ENCODE results near the gene ST7L. TPM values are rescaled to one million over a fixed set of nuclear protein-coding genes. Genes with fewer than 3 reads are reported as not detected.

ST7L gene
- polyA plus RNA-seq, 3 donors, result 23.2 to 31.6 (median 28.9) TPM

DNA sequence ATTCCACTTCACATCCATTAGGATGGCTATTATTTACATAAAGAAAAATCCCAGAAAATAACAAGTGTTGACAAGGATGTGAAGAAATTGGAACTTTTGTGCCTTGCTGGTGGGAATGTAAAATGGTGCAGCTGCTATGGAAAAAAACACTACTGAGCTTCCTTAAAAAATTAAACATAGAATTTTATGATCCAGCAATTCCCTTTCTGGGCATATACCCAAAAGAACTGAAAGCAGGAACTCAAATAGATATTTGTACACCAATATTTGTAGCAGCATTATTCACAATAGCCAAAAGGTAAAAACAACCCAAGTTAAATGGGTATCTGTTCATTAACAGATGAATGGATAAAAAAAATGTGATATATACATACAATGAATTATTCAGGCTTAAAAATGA, 64.5 kb downstream of the ST7L start:
- DNase-seq, result no peak

DNA sequence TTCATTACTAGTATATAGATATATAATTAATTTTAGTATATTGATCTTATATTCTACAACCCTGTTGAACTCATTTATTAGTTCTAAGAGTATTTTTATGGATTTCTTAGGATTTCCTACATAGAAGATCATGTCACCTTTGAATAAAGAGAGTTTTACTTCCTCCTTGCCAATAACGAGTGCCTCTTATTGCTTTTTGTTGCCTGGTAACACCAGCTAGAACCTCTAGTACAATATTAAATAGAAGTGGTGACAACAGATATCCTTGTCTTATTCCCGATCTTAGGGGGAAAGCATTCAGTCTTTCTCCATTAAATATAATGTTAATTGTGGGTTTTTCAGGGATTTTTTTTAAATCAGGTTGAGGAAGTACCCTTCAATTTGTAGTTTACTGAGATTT, 69.4 kb downstream of the ST7L start:
- no peak for DNase-seq

DNA sequence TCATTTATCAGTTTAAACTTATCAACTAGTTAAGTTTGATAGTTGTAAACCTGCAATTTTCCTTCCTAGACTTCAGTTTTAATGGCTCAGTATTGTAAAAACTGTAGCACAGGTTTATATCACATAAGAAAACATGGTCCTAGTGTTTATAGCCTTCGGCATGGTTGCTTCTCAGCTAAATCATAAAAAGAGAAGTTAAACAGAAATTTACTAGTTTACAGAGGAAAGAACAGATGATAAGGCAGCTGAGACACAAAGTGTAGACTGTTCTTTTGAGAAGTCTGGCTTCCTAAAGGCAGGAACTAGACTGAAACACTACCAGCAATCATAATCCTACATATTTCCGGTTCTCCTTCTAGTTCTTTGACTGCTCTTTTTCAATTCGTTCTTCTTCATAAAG, 70.4 kb downstream of the ST7L start:
- no peak for DNase-seq

DNA sequence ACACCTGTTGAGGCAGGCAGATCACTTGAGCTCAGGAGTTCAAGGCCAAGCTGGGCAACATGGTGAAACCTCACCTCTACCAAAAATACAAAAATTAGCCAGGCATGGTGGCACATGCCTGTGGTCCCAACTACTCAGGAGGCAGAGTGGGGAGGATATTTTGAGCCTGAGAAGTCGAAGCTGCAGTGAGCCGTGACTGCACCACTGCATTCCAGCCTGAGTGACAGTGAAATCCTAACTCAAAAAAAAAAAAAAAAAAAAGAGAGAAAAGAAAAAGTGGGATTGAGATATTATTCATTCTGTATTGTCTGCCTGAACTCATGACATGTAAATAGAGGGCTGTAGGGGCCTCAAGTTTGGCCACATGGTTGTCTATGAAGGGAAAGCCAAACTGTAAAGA, 72.9 kb downstream of the ST7L start:
- DNase-seq, result no peak

DNA sequence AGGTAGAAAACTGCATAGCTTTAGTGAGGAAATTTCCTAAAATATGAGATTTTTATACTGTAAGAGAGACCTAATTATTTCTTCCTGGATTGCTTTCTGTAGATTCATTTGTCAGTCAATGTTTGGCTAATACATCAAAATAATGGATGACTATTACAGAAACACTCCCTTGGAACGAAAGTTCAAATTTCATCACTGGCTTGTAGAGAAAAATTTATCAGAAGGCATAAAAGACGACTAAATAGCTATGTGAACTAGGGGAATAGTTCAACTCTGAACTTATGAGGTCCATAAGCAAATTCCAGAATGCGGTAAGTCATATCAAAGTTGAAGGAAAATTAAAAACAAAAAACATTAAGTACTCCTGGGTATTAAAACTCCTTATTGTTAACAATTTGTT, 74.2 kb downstream of the ST7L start:
- no peak for DNase-seq

DNA sequence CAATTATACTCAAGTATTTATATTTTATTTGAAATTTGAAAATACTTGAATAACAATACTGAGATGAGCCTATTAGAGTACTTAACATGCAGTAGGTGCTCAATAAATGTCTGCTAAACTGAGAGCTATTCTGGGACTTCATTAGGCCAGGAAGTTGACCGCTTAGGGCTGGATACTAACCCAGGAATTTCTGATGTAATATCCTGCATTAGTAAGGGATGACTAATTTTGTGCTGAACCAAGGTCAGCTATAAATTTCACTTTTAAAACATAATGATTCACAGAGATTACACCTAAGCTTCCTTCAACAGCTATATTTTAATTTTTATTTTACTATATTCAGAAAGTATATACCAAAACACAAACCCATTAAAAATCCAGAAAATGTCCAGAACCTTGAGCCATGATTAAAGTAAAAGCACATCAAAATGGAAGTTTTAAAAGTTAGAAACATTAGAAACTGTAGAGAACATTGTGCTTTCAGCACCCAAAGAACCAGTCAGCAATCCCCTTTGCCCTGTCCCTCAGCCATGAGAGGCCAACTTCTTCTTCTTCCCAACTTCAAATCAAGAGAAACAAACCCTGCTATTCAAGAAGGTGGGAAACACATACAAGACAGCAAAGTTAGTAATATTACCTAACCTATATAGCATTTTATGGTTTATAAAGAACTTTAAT, 74.8 kb downstream of the ST7L start:
- DNase-seq, result no peak

DNA sequence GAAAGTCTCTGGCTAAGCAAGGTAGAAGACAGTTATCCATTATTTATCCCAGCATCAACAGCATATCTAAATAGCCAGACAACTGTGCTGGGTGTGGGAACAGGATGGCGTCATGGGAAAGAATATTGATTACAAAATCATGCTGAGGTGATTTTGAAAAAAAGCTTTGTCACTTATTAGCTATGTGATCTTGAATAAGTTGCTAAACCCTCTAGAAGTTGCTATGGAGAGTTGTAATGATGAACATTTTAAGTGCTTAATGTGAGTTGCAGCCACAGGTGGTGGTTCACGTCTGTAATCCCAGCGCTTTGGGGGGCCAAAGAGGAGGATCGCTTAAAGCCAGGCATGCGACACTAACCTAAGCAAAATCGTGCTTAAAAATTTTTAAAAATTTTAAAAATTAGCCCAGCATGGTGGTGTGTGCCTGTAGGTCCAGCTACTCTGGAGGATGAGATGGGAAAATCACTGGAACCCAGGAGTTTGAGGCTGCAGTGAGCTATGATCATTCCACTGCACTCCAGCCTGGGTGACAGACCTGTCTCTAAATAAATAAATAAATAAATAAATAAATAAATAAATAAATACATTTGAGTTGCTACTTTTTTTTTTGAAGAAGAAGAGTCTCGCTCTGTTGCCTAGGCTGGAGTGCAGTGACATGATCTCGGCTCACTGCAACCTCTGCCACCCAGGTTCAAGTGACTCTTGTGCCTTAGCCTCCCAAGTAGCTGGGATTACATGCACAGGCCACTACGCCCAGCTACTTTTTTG, 76.6 kb downstream of the ST7L start:
- DNase-seq, result no peak

DNA sequence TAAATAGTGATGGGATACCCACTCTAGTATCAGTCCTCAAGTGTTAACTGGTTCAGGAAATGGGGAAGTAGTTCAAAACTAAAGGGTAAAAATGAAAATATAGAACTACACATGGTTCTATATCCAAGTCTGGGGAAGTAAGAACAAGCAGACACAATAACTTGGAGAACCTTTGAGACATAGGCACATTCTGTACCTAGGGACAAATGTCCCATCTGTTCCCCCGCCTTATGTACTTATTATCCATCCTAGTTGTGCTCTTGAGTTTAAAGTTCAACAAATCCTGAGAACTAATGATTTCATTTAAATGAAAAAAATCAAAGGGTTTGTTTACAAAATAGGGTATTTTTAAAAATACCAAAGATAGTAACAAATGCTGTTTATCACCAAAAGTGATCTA, 77.6 kb downstream of the ST7L start:
- DNase-seq, result no peak

DNA sequence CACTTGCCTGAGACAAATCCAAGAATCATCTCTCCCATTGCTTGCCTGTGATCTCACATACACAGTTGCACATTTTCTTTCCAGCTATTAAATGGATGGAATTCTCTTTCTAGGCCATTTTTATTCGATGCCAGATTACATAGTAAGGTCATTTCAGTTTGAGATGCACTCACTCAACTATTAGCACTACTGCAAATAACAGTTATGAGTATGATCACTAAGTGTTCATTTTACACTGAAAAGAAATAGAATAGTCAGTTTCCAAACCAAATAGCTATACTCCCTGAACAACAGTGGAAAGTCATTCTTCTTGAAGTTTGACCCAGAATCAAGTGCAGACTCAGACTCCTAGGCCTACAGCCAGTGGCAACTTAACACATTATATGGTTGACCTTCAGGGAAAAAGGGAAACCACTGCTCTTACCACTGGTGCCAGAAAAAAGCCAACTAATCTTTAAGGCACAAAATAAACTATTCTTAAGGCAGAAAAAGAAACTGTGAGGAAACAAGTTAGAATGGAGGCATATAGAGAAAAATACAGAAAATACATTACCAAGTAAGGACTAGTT, 78.6 kb downstream of the ST7L start:
- no peak for DNase-seq

DNA sequence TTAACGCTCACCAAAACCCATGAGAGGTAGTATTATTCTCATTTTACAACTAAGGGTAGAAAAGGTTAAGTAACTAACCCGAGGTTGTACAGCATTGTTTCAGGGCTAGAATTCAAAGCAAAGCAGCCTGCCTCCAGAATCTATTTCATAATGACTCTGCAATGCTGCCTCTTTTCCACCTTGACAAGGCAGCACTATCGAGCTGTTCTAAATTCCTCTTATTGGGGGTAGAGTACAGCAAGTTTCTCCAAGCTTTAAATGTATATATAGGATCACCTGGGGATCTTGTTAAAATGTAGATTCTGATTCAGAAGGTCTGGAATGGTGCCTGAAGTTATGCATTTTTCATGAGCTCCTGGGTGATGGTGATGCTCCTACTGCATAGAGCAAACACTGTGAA, 80.1 kb downstream of the ST7L start:
- DNase-seq, result no peak

DNA sequence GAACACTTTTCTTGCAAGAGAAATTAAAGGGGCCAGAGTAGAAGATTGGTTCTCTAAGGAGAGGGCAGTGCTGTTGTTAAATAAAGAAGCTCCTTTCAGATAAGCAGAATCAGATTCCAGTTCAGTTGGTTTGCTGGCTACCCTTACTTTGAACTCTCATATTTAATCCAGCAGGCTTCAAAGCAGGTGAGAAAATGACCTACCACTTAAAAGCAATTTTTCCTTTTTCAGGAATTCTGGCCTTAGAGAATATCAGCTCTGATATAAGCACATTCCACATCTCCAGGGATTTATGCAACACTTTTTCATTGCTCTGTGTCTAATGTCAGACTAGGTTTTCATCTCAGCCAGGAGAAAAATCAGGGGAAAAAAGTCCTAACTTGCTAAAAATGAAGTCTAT, 81.5 kb downstream of the ST7L start:
- no peak for DNase-seq

DNA sequence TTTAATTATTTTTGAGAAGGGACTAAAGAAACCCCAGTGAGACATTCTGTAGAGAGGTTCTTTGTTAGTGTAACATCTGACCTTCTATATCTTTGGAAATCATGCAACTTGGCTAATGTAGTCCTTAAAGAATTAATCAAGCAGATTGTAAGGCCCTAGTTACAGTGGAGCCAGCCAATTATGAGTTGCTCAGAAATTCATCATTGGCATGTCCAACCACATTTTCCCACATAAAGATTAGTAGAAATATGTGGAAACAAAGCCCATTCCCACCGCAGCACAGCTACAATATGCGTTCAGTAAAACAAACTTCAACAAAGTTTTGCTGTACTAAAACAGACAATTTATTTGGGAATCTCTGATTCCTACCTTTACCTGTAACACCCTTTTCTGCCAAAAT, 82.4 kb downstream of the ST7L start:
- DNase-seq, result no peak

DNA sequence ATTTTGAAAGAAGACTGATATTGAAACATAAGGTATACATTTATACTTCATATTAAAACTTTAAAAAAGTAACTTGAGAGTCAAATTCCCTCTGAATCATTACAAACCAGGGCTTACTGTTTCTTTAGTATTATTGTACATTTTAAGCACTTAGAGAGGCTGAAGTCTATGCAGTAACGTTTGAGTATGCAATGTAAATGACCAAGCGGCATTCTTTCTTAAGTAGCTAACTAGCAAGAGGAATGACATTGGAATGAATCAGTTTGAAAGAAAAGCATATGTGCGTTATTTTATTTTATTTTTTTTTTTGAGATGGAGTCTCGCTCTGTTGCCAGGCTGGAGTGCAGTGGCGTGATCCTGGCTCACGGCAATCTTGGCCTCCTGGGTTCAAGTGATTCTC, 85.9 kb downstream of the ST7L start:
- no peak for DNase-seq

DNA sequence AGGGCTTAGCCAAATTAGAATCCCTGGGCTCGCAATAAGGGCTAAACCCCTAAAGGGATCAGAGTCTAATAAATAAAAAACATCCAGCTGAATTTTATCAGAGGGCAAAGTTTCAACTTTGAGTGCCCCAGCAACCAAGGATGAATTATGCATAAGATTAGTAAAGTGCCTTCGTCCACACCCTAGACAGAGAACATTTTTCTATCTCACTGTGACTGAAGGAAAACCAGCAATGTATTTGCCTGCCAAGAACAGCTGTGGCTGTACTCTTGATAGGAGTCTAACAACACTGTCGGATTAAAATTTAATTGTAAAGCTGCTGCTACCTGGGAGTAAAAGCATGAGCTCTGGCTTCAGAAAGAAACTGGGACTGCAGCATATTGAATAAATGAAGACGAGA, 86.9 kb downstream of the ST7L start:
- DNase-seq, result no peak

DNA sequence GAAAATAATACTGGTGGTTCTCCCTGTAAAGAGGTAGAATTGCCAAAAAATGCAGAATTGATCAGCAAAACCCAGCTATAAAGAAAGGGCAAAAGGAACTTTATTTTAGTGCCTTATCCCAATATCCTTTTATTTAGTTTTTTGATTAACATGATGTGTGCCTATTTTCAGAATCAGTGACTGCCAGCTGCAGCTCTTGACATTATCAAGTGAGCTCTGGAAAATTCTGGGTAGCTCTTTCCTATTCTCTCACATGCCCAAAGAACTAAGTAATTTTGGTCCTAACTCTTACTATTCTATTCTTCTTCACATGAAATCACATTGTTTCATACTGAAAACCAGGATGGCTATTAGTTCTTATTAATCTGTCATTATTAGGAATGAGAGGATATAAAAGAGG, 88.1 kb downstream of the ST7L start:
- no peak for DNase-seq

DNA sequence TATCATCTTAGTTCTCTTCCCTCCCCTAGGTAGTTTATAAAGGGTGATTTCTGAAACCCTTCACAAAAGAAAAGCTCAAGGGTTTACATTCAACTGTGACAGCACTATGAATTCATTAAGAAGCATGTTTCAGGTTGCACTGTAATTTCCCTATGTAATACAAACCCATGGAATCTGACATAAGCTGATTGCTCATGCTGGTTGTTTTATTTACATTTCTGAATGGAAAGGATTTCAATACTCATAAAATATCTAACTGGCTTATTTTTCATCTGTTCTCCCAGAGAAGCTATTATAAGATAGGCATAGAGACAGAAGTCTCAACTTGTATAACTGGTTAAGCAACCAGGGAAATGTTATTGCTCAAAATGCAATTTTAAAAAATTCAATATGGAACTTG, 89.6 kb downstream of the ST7L start:
- no peak for DNase-seq

DNA sequence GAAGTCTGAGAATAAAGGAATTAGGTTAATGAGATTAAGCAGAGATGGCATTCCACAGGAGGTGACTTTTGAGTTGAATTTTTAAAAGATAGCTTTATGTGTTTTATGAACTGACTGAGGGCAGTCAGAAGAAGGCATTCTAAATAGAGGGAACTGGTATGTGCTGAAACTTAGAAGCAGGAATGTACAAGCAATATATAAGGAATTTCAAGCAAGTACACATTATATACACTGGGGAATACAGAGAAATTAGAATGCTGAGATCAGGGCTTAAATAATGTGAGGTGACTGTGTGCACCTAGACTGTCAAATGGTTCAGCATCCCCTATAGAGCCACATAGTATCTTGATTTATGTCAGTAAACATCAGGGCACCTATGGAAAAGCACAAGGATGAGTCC, 90.9 kb downstream of the ST7L start:
- no peak for DNase-seq

DNA sequence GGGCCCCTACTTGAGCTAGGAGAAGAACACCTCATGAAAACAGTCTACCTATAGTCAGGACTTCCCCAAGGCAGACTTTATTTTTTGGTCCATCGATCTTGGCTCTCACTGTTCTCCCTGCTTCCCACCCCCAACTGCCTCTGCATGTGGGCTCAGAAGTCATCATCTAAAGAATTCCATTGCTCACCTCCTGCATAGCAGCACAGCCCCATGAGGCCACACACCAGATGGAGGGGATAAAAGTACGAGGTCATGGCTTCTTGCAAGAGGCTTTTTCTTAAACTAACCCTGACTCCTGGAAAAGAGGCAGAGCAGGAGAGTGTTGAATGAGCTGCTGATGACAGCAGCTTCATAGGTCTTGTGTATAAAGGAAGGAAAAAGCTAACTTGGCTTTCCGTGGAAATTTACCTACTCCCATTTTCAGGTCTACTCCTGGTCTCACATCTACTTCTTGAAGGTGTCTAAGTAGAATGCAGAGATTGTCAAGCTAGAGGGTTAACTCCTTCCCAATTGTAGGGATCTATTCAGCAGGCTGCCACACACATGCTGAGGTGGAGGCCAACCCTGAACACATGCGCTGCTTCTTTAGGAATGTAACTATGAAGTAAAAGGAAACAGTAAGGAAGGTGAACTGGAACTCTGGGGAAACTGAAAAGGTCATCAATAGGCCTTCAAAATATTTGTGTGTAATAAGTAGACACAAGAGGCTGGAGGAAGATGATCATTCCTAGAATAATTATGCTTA, 91.5 kb downstream of the ST7L start:
- DNase-seq, result no peak

DNA sequence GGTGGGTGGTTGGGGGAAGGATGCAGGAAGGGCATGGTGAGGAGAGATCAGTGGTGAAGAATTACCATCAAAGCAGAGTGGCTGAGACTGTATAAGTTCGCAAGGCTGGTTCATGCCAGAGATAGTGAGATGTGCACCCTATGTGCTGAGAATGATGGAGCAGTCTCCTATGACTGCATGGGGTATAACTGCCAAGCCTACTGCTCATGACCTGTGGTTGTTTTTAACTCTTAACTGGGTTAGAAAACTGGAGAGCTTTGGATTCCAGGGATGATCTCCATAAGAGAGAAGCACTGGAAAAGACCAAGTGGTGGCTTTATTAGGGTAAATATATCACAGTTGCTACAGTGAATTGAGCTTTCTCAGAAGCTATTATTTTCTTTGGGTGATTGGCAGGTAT, 94.0 kb downstream of the ST7L start:
- no peak for DNase-seq

DNA sequence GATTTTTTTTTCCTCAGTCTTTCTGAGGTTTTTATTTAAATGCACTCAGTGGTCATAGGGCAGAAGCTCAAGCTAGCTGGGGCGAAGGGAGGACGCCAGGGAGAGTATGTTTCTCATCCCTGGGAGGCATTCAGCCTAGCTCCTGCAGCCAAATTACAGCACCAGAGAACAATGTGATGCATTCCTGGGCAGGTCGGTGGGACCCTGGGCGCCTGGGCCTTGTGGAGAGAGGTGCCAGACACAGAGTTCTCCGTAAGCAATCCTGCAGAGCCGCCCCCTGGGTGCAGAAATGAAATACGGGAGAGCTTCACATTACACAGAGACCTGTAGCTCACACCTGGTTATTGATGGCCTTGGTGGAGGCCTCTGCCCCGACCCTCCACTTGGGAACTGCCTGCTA, 94.7 kb downstream of the ST7L start:
- no peak for DNase-seq

DNA sequence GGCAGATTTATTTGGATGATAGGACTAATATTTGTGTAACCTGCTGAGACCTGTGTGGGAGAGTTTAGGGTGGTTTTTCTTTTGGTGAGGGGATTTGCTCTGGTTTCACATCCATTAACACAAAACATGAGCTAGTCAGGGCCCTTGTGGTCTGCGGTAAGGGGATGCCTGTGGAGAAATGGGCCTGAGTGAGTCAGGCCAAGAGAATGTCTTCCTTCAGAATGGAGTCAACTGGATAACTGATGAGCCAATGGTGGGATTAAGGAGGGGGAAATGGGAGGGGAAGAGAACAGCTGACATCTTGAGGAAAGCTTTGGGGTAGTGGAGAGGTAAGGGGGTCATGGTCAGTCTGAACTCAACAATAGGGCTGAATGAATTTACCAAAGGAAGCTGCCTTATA, 96.3 kb downstream of the ST7L start:
- no peak for DNase-seq

DNA sequence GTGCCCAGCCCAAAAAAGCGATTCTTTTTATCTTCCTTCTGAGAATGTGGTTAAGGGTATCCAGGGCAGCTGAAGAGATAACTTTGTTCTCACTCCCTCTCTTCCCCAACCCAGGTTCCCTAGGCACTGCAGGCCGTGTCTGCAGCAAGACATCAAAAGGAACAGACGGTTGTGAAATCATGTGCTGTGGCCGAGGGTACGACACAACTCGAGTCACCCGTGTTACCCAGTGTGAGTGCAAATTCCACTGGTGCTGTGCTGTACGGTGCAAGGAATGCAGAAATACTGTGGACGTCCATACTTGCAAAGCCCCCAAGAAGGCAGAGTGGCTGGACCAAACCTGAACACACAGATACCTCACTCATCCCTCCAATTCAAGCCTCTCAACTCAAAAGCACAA, 98.8 kb downstream of the ST7L start:
- no peak for DNase-seq

DNA sequence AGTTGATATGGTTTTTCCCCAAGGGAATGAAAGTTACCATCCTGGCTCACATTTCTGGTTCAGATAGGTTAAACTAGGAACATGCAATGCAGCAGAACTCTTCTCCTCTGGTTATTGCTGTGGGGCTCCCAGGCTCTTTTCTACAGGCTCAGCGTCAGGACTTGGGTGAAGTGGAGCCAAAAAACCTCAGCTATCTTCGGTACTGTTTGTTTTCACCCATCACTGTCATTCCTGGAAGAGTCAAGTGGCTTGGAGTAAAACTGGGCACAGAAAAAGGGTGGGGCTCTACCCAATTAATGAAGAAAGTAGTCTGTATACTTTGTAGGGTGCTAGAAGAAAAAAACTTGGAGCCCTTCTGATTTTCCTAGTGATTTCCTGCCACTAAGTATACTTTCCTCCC, 100.8 kb downstream of the ST7L start:
- DNase-seq, result no peak

Data from renal pelvis (tissue), 4 donors.